ENCODE data around the gene SHLD2. TPM values are rescaled to one million over a fixed set of nuclear protein-coding genes. Genes with fewer than 3 reads are reported as not detected.
"Not testable (repeated sequence)": the region's sequence is repeated elsewhere in the genome, so short reads cannot be mapped to it uniquely, and the experiment has no call there.

The SHLD2 gene
- total RNA-seq, 1 experiment from 2014 or later, result 28.9 TPM

DNA sequence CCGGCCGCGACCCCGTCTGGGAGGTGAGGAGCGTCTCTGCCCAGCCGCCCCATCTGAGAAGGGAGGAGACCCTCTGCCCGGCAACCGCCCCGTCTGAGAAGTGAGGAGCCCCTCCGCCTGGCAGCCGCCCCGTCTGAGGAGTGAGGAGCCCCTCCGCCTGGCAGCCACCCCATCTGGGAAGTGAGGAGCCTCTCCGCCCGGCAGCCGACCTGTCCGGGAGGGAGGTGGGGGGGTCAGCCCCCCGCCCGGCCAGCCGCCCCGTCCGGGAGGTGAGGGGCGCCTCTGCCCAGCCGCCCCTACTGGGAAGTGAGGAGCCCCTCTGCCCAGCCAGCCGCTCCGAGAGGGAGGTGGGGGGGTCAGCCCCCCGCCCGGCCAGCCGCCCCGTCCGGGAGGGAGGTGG, 14.4 kb upstream of the SHLD2 start:
- POLR2A ChIA-PET; H3K4me3 ChIP-seq (replicated peaks in 1 of 2; ENCODE audit: low read depth in 1 of 2, low read length in 2 of 2); H2AFZ ChIP-seq (ENCODE audit: low read depth, low read length, poor library complexity, severe bottlenecking); intact Hi-C loops (cut with micrococcal nuclease); ATAC-seq; H3K36me3 ChIP-seq (ENCODE audit: control insufficient read depth in 1 of 2, insufficient read depth in 2 of 2, low read length in 2 of 2); H3K9me3 ChIP-seq (ENCODE audit: control insufficient read depth in 1 of 2, insufficient read depth in 1 of 2, low read depth in 1 of 2, low read length in 2 of 2); H3K9me2 ChIP-seq (ENCODE audit: insufficient read depth); DNase-seq (ENCODE audit: low read depth, low spot score); RAD21 ChIA-PET (ENCODE audit: low non-redundant PET in 1 of 2, low total read pairs in 2 of 2, uncharacterized antibody in 2 of 2, unreplicated experiment in 2 of 2); H3K27ac ChIP-seq (ENCODE audit: low read depth, low read length); H3K4me2 ChIP-seq (ENCODE audit: low read length); H4K20me1 ChIP-seq (ENCODE audit: insufficient read depth); H3K27me3 ChIP-seq (ENCODE audit: insufficient read depth, low read length); BruUV-seq (replicated peaks); H3K4me1 ChIP-seq (ENCODE audit: control insufficient read depth in 1 of 2, insufficient read depth in 2 of 2, low read length in 2 of 2); H3K9ac ChIP-seq (ENCODE audit: low read length); CTCF ChIA-PET: not testable (repeated sequence)
- peaks cover 67% of the 10 kb centered on the region for H3K79me2 ChIP-seq (ENCODE audit: insufficient read depth, low read length)

DNA sequence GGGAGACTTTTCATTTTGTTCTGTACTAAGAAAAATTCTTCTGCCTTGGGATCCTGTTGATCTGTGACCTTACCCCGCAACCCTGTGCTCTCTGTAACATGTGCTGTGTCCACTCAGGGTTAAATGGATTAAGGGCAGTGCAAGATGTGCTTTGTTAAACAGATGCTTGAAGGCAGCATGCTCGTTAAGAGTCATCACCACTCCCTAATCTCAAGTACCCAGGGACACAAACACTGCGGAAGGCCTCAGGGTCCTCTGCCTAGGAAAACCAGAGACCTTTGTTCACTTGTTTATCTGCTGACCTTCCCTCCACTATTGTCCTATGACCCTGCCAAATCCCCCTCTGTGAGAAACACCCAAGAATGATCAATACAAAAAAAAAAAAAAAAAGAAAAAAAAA, 13.4 kb upstream of the SHLD2 start:
- H4K20me1 ChIP-seq (ENCODE audit: insufficient read depth); ATAC-seq; POLR2A ChIA-PET; H3K27me3 ChIP-seq (ENCODE audit: insufficient read depth, low read length); CTCF ChIA-PET; H3K9ac ChIP-seq (ENCODE audit: low read length); H3K4me3 ChIP-seq (replicated peaks in 1 of 2; ENCODE audit: low read depth in 1 of 2, low read length in 2 of 2); H3K9me3 ChIP-seq (ENCODE audit: control insufficient read depth in 1 of 2, insufficient read depth in 1 of 2, low read depth in 1 of 2, low read length in 2 of 2); H3K4me2 ChIP-seq (ENCODE audit: low read length); H3K27ac ChIP-seq (ENCODE audit: low read depth, low read length); H3K36me3 ChIP-seq (ENCODE audit: control insufficient read depth in 1 of 2, insufficient read depth in 2 of 2, low read length in 2 of 2); intact Hi-C loops (cut with micrococcal nuclease); DNase-seq (ENCODE audit: low read depth, low spot score); H2AFZ ChIP-seq (ENCODE audit: low read depth, low read length, poor library complexity, severe bottlenecking); H3K4me1 ChIP-seq (ENCODE audit: control insufficient read depth in 1 of 2, insufficient read depth in 2 of 2, low read length in 2 of 2); RAD21 ChIA-PET (ENCODE audit: low non-redundant PET in 1 of 2, low total read pairs in 2 of 2, uncharacterized antibody in 2 of 2, unreplicated experiment in 2 of 2); H3K9me2 ChIP-seq (ENCODE audit: insufficient read depth); BruUV-seq (replicated peaks): not testable (repeated sequence)
- peaks cover 71% of the 10 kb centered on the region for H3K79me2 ChIP-seq (ENCODE audit: insufficient read depth, low read length)

DNA sequence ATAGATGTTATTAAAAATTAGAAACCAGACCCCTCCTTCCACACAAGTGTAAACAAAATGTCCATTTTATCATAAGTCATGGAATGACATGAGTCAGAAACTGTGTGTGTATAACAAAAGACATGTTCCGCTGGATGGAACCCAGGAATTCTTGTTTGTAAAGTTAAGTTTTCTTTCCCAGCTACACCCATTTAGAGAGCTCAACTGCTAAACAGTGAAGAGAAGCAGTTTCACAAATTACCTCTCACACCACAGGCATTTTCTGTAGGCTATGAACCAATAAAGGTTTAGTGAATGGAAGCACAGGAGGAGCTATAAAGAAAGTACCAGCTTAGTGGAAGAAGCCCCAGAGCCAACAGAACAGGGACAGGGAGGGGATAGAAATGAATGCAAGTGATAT, 12.8 kb upstream of the SHLD2 start:
- ATAC-seq; DNase-seq (ENCODE audit: low read depth, low spot score); H3K4me3 ChIP-seq (replicated peaks in 1 of 2; ENCODE audit: low read depth in 1 of 2, low read length in 2 of 2); H3K27ac ChIP-seq (ENCODE audit: low read depth, low read length); BruUV-seq (replicated peaks); POLR2A ChIA-PET; intact Hi-C loops (cut with micrococcal nuclease); H3K9ac ChIP-seq (ENCODE audit: low read length); H3K4me2 ChIP-seq (ENCODE audit: low read length); H3K9me3 ChIP-seq (ENCODE audit: control insufficient read depth in 1 of 2, insufficient read depth in 1 of 2, low read depth in 1 of 2, low read length in 2 of 2); CTCF ChIA-PET; H3K36me3 ChIP-seq (ENCODE audit: control insufficient read depth in 1 of 2, insufficient read depth in 2 of 2, low read length in 2 of 2); H2AFZ ChIP-seq (ENCODE audit: low read depth, low read length, poor library complexity, severe bottlenecking); H3K27me3 ChIP-seq (ENCODE audit: insufficient read depth, low read length); H3K4me1 ChIP-seq (ENCODE audit: control insufficient read depth in 1 of 2, insufficient read depth in 2 of 2, low read length in 2 of 2); H3K9me2 ChIP-seq (ENCODE audit: insufficient read depth); RAD21 ChIA-PET (ENCODE audit: low non-redundant PET in 1 of 2, low total read pairs in 2 of 2, uncharacterized antibody in 2 of 2, unreplicated experiment in 2 of 2); H4K20me1 ChIP-seq (ENCODE audit: insufficient read depth): not testable (repeated sequence)
- H3K79me2 ChIP-seq (ENCODE audit: insufficient read depth, low read length), result peaks cover 73% of the 10 kb centered on the region

DNA sequence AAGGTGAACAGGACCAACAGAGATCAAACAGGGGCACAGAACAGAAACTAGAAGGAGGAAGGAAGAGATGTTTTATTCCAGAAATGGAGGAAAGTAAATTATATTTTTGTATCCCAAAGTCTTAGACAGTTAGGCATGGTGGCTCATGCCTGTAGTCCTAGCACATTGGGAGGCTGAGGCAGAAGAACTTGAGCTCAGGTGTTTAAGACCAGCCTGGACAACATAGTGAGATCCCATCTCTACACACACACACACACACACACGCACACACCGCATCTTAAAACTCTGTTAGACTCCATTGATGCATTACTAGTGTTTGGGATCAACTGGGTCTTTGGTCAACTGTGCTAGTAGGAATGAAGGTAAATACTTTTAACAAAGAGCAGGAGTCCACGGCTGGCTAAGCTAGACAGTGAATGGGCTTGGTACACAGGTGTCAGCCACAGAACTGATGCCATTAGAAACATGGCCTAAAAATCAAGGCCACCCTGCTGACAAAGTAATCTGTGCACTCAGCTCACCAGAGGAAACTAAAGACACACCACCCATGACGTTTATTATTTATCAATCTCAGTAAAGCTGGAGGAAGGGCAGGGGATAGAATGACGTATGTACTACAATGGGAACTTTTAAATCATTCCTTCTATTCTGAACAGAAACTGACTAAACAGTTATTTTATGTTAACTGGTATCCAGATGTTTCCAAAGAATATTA, 11.3 kb upstream of the SHLD2 start:
- H2AFZ ChIP-seq (ENCODE audit: low read depth, low read length, poor library complexity, severe bottlenecking); intact Hi-C loops (cut with micrococcal nuclease); H3K36me3 ChIP-seq (ENCODE audit: control insufficient read depth in 1 of 2, insufficient read depth in 2 of 2, low read length in 2 of 2); H3K9ac ChIP-seq (ENCODE audit: low read length); H4K20me1 ChIP-seq (ENCODE audit: insufficient read depth); H3K27ac ChIP-seq (ENCODE audit: low read depth, low read length); H3K9me2 ChIP-seq (ENCODE audit: insufficient read depth); H3K27me3 ChIP-seq (ENCODE audit: insufficient read depth, low read length); CTCF ChIA-PET; ATAC-seq; BruUV-seq (replicated peaks); H3K4me3 ChIP-seq (replicated peaks in 1 of 2; ENCODE audit: low read depth in 1 of 2, low read length in 2 of 2); H3K9me3 ChIP-seq (ENCODE audit: control insufficient read depth in 1 of 2, insufficient read depth in 1 of 2, low read depth in 1 of 2, low read length in 2 of 2); RAD21 ChIA-PET (ENCODE audit: low non-redundant PET in 1 of 2, low total read pairs in 2 of 2, uncharacterized antibody in 2 of 2, unreplicated experiment in 2 of 2); DNase-seq (ENCODE audit: low read depth, low spot score); H3K4me1 ChIP-seq (ENCODE audit: control insufficient read depth in 1 of 2, insufficient read depth in 2 of 2, low read length in 2 of 2); H3K4me2 ChIP-seq (ENCODE audit: low read length): not testable (repeated sequence)
- POLR2A ChIA-PET, result interaction anchor here (1.3 kb wide), 1 partner anchor 12 kb away, joined by 4 read pairs; the partner anchor contains the start of genes GLUD1 and SHLD2
- H3K79me2 ChIP-seq (ENCODE audit: insufficient read depth, low read length), result peaks cover 73% of the 10 kb centered on the region

Data from HCT116 (cell line).